GM12878 (cell line): ENCODE results near the gene SLC12A3. TPM values are rescaled to one million over a fixed set of nuclear protein-coding genes. Genes with fewer than 3 reads are reported as not detected.

Experiments used
- ATAC-seq: fragments of 200-7000 bp; cut with Tn5 transposase; 3 replicates; pipeline ENCODE4 v1.9.1; 2020; ENCODE audit warnings: mild to moderate bottlenecking, moderate library complexity
- BruUV-seq: library from RNA; stranded (reverse); fragments of 400-500 nt; replicated peaks from 2 replicates; lab custom pipeline; 2021; lab: Mats Ljungman, UMichigan
- CTCF ChIA-PET: fragments of 300-600 bp; sonication (Branson Sonifier 250); formaldehyde crosslinking; extraction: SDS; loops from one replicate; lab custom pipeline; 2021; ENCODE audit warnings: inconsistent platforms; lab: Yijun Ruan, JAX
- POLR2A ChIA-PET: fragments of 350-600 bp; formaldehyde crosslinking; extraction: SDS; loops from one replicate; lab custom pipeline; 2021; ENCODE audit warnings: inconsistent platforms; lab: Charles Lee
- RAD21 ChIA-PET: fragments of 300-600 bp; sonication (Branson Sonifier 250); formaldehyde crosslinking; loops from one replicate; lab custom pipeline; 2023; ENCODE audit warnings: antibody characterized with exemption; ENCODE audit not compliant: unreplicated experiment; lab: Charles Lee
- SMC1A ChIA-PET: fragments of 300-600 bp; sonication (Branson Sonifier 250); formaldehyde crosslinking; loops from one replicate; lab custom pipeline; 2023; ENCODE audit not compliant: unreplicated experiment, uncharacterized antibody; lab: Charles Lee
- DNase-seq: peaks from one replicate; pipeline ENCODE4 v3.0.0-alpha.2; 2011; ENCODE audit warnings: low read depth, low spot score
- FAIRE-seq: peaks from 3 replicates; lab custom pipeline; 2011; peaks lifted over from hg19 to GRCh38; lab: Jason Lieb, UNC
- H2AFZ ChIP-seq: 2 replicates; pipeline ENCODE4 v1.6.0; 2011; ENCODE audit warnings: low read depth, low read length, control low read depth; ENCODE audit not compliant: control insufficient read depth
- H3K27ac ChIP-seq: 2 replicates; pipeline ENCODE4 v1.5.1; 2011; ENCODE audit warnings: control low read depth; ENCODE audit not compliant: control insufficient read depth, insufficient read depth
- H3K27me3 ChIP-seq, 2 experiments: replicated peaks in 1 of 2; 2 replicates each; pipeline versions ENCODE4 v1.6.0 to v1.6.1; 2011; ENCODE audit warnings: low read length in 1 of 2; ENCODE audit not compliant: control insufficient read depth in 2 of 2, insufficient read depth in 2 of 2
- H3K36me3 ChIP-seq, 2 experiments: 2 replicates each; pipeline ENCODE4 v1.5.1; 2011; ENCODE audit warnings: low read length in 1 of 2; ENCODE audit not compliant: control insufficient read depth in 2 of 2, insufficient read depth in 2 of 2
- H3K4me1 ChIP-seq: 2 replicates; pipeline ENCODE4 v1.6.1; 2011; ENCODE audit warnings: mild to moderate bottlenecking, low read length, moderate library complexity, mixed read lengths; ENCODE audit not compliant: control insufficient read depth, insufficient read depth
- H3K4me2 ChIP-seq: 2 replicates; pipeline ENCODE4 v1.6.0; 2011; ENCODE audit warnings: control low read depth; ENCODE audit not compliant: control insufficient read depth, insufficient read depth
- H3K4me3 ChIP-seq: fragments of 200-600 bp; sonication (generic); 2 replicates; pipeline ENCODE4 v1.5.1; 2016
- H3K79me2 ChIP-seq: 2 replicates; pipeline ENCODE4 v1.6.0; 2011; ENCODE audit warnings: low read length; ENCODE audit not compliant: control insufficient read depth, insufficient read depth
- H3K9ac ChIP-seq: 2 replicates; pipeline ENCODE4 v1.8.0; 2011; ENCODE audit warnings: low read length, control low read depth, mixed read lengths; ENCODE audit not compliant: control insufficient read depth, insufficient read depth
- H3K9me3 ChIP-seq: replicated peaks from 3 replicates; pipeline ENCODE4 v1.5.1; 2011; ENCODE audit warnings: mild to moderate bottlenecking, low read length; ENCODE audit not compliant: control insufficient read depth, insufficient read depth
- H4K20me1 ChIP-seq: 2 replicates; pipeline ENCODE4 v1.6.0; 2011; ENCODE audit not compliant: control insufficient read depth, insufficient read depth
- CBX5 ChIP-seq: sonication (generic); IDR thresholded peaks from 2 replicates; pipeline ENCODE4 v1.6.1; 2016; ENCODE audit warnings: low read depth, moderate library complexity, mild to moderate bottlenecking, inconsistent platforms
- FOXM1 ChIP-seq: IDR thresholded peaks from 2 replicates; pipeline ENCODE4 v1.6.1; 2012; ENCODE audit warnings: low read depth, mild to moderate bottlenecking, inconsistent platforms, low read length, moderate library complexity
- IRF3 ChIP-seq: fragments of 450-650 bp; IDR thresholded peaks from 2 replicates; pipeline ENCODE4 v1.6.1; 2014; ENCODE audit warnings: mild to moderate bottlenecking
- LARP7 ChIP-seq: fragments of 450-650 bp; IDR thresholded peaks from 2 replicates; pipeline ENCODE4 v1.6.1; 2017; ENCODE audit warnings: mild to moderate bottlenecking
- MYB ChIP-seq: fragments of 150-350 bp; IDR thresholded peaks from 2 replicates; pipeline ENCODE4 v1.6.1; 2014; ENCODE audit warnings: mild to moderate bottlenecking, low read depth, low read length, borderline replicate concordance
- NFXL1 ChIP-seq: fragments of 450-650 bp; IDR thresholded peaks from 2 replicates; pipeline ENCODE4 v1.6.1; 2017; ENCODE audit warnings: antibody characterized with exemption, mild to moderate bottlenecking, borderline replicate concordance
- RELA ChIP-seq: fragments of 450-650 bp; IDR thresholded peaks from 2 replicates; pipeline ENCODE4 v1.8.0; 2014; ENCODE audit warnings: borderline replicate concordance; ENCODE audit not compliant: partially characterized antibody
- REST ChIP-seq: IDR thresholded peaks from 2 replicates; pipeline ENCODE4 v1.6.1; 2012; ENCODE audit warnings: mild to moderate bottlenecking, low read depth, low read length
- SIN3A ChIP-seq: IDR thresholded peaks from 2 replicates; pipeline ENCODE4 v1.6.1; 2012; ENCODE audit warnings: low read depth, low read length, improper control_type of control experiment
- SRF ChIP-seq, 2 experiments: IDR thresholded peaks; 2 replicates each; pipeline ENCODE4 v1.6.1; 2011; ENCODE audit warnings: low read depth in 2 of 2, low read length in 2 of 2, mild to moderate bottlenecking in 1 of 2, moderate library complexity in 1 of 2
- TBL1XR1 ChIP-seq: IDR thresholded peaks from 2 replicates; pipeline ENCODE4 v1.6.1; 2012; ENCODE audit warnings: low read depth, low read length, improper control_type of control experiment
- WGBS: methylation state at CpG from one replicate; pipeline ENCODE4 v1.1.6; 2016; ENCODE audit warnings: low lambda C conversion rate; ENCODE audit not compliant: insufficient replicate concordance, insufficient coverage; ENCODE audit errors: missing lambda C conversion rate; 5-methylcytosine and 5-hydroxymethylcytosine counted together
- in situ Hi-C: fragments of 300-500 bp; cut with MboI; formaldehyde crosslinking; loops from 9 replicates; pipeline ENCODE4 v1.14.3; 2018; ENCODE audit warnings: mixed read lengths
- intact Hi-C: fragments of 100-400 bp; cut with micrococcal nuclease; formaldehyde crosslinking; loops from one replicate; pipeline ENCODE4 v1.14.2; 2022; ENCODE audit not compliant: unreplicated experiment
- polyA plus RNA-seq, 11 experiments: library from polyadenylated mRNA; depleted of rRNA in 4 of 11; unstranded in 6 of 11; stranded (reverse) in 5 of 11; fragments of >200 nt; fragmentation: Nextera tagmentation in 4 of 11; fragmentation: Illumina TruSeq in 1 of 11; extraction: Ambion mirVana in 4 of 11; extraction: Trizol in 1 of 11; gene quantifications; 1 replicate in 1 of 11; 2 replicates in 10 of 11; pipeline versions ENCODE4 v1.2.1 to v1.2.3, GENCODE V29; 2011 to 2016; ENCODE audit warnings: inconsistent platforms in 2 of 11, missing spikeins in 2 of 11, low read depth in 1 of 11
- total RNA-seq, 4 experiments: library from RNA; depleted of rRNA in 3 of 4; stranded (reverse); fragments of >200 nt in 3 of 4; fragmentation: Illumina TruSeq in 1 of 4; extraction: Trizol in 1 of 4; gene quantifications; 2 replicates each; pipeline versions ENCODE4 v1.2.1 to v1.2.3, GENCODE V29; 2013 to 2021

SLC12A3 gene
- total and polyA plus RNA-seq, 10 of the 15 experiments (the other 5 are each of a cell fraction or from before 2014, with no cell fraction given): 0.05 to 6.3 (median 3.1) TPM

- H3K9ac ChIP-seq: no peak overlapping the region
- WGBS: 55% methylated on average over 8 of the region's 8 CpGs
- DNase-seq: no peak
- H3K27ac ChIP-seq: no peak overlapping the region
- H4K20me1 ChIP-seq: no peaks in the 10 kb centered on the region
- H3K36me3 ChIP-seq: no peaks in the 10 kb centered on the region
- H2AFZ ChIP-seq: no peak overlapping the region
- H3K9me3 ChIP-seq: no peaks in the 10 kb centered on the region
- H3K27me3 ChIP-seq: no peaks in the 10 kb centered on the region
- no TSS peak for BruUV-seq
- H3K4me2 ChIP-seq: no peak overlapping the region
- ChIA-PET POLR2A (interaction anchor here (0.7 to 1.2 kb wide), 2 partner anchors 13 to 52 kb away, joined by 3 read pairs; no protein-coding TSS in a partner anchor), SMC1A (interaction anchor here (1.5 kb wide), 1 partner anchor 13 kb away, joined by 5 read pairs; no protein-coding TSS in a partner anchor), CTCF (interaction anchor here (0.6 to 2.0 kb wide), 5 partner anchors 14 to 72 kb away, joined by 3 to 4 read pairs (median 3); no protein-coding TSS in a partner anchor), RAD21 (interaction anchor here (0.6 kb wide), 1 partner anchor 8 kb away, joined by 3 read pairs; no protein-coding TSS in a partner anchor)
- in situ Hi-C loops: no loop called here
- no peaks in the 10 kb centered on the region for H3K4me1 ChIP-seq
- FAIRE-seq: no peak
- no peak for ATAC-seq
- H3K4me3 ChIP-seq: no peak overlapping the region
- no peak for TF ChIP-seq IRF3
- no peak for TF ChIP-seq CBX5
- TF ChIP-seq RELA: no peak
- TF ChIP-seq LARP7: no peak
- no peaks in the 10 kb centered on the region for H3K79me2 ChIP-seq
- intact Hi-C loops: no loop called here
Observed at GRCh38 chr16:56882077-56882800, 17.2 kb downstream of the SLC12A3 start.

GRCh38 chr16:56883586-56883985 is 18.6 kb downstream of the SLC12A3 start:
- Histone ChIP-seq H3K36me3 (no peaks in the 10 kb centered on the region), H3K4me3 (no peak overlapping the region), H4K20me1 (no peaks in the 10 kb centered on the region), H3K79me2 (no peaks in the 10 kb centered on the region), H3K9me3 (no peaks in the 10 kb centered on the region), H3K4me2 (no peak overlapping the region), H3K27ac (no peak overlapping the region), H3K9ac (no peak overlapping the region), H3K27me3 (no peaks in the 10 kb centered on the region), H2AFZ (no peak overlapping the region), H3K4me1 (peaks cover 4% of the 10 kb centered on the region; the same call in 1 of the 2 replicates)
- WGBS: 25% methylated on average over 2 of the region's 2 CpGs
- ChIA-PET RAD21 (no interaction called here), SMC1A (interaction anchor here (0.8 to 1.5 kb wide), 2 partner anchors 14 to 21 kb away, joined by 4 to 5 read pairs; no protein-coding TSS in a partner anchor), CTCF (interaction anchor here (1.4 to 2.0 kb wide), 2 partner anchors 16 to 81 kb away, joined by 4 read pairs; no protein-coding TSS in a partner anchor), POLR2A (interaction anchor here (1.1 kb wide), 1 partner anchor 14 kb away, joined by 3 read pairs; no protein-coding TSS in a partner anchor)
- intact Hi-C loops (no loop called here), in situ Hi-C loops (no loop called here)
- ATAC-seq (no peak), FAIRE-seq (no peak), DNase-seq (no peak)
- no TSS peak for BruUV-seq
- no peak for TF ChIP-seq TBL1XR1
- TF ChIP-seq SIN3A: no peak
- no peak for TF ChIP-seq FOXM1
- no peak for TF ChIP-seq SRF (IDR thresholded peaks at IDR 0.05; ENCODE audit: low read depth in 2 of 2, low read length in 2 of 2)
- no peak for TF ChIP-seq NFXL1
- TF ChIP-seq REST: no peak
- TF ChIP-seq MYB: no peak
